ENCODE data around the gene PTPRN2. TPM values are rescaled to one million over a fixed set of nuclear protein-coding genes. Genes with fewer than 3 reads are reported as not detected.

The PTPRN2 gene
- total and polyA plus RNA-seq, 9 of the 15 experiments (the other 6 are each of a cell fraction or from before 2014, with no cell fraction given) = not detected

GRCh38 chr7:157517782-157518513, 1069.7 kb downstream of the PTPRN2 start (continued):
- TF ChIP-seq ZNF24 (IDR thresholded peaks at IDR 0.05) (no peak), ZNF589 (CRISPR knock-in tag; IDR thresholded peaks at IDR 0.05; ENCODE audit: low read depth) (no peak), MITF (IDR thresholded peaks at IDR 0.05) (no peak)

GRCh38 chr7:157516911-157517781, 1070.5 kb downstream of the PTPRN2 start:
- H3K9me1 ChIP-seq (ENCODE audit: control insufficient read depth, insufficient read depth, low read length) = no peaks in the 10 kb centered on the region
- H3K4me1 ChIP-seq (replicated peaks in 1 of 2; ENCODE audit: control insufficient read depth in 2 of 2, insufficient read depth in 2 of 2, low read length in 2 of 2) = peaks cover 5 to 30% of the 10 kb centered on the region in 2 experiments; a peak in 4 of 5 replicates
- no peak overlapping the region for H2AFZ ChIP-seq (ENCODE audit: low read depth, low read length)
- WGBS (ENCODE audit: insufficient coverage, low coverage, missing lambda C conversion rate) = 2% methylated on average over 25 of the region's 25 CpGs
- in situ Hi-C loops (cut with MboI) = no loop called here
- H3K4me2 ChIP-seq (ENCODE audit: insufficient read depth, low read length) = no peak overlapping the region
- H3K9me3 ChIP-seq (replicated peaks; ENCODE audit: control insufficient read depth, insufficient read depth, low read depth, low read length) = no peaks in the 10 kb centered on the region
- no TSS peak for BruUV-seq (replicated peaks)
- no peak overlapping the region for H3K4me3 ChIP-seq
- FAIRE-seq (no peak), DNase-seq (ENCODE audit: extremely low read depth in 1 of 4, low spot score in 3 of 4) (no peak), ATAC-seq (no peak)
- H4K20me1 ChIP-seq (replicated peaks; ENCODE audit: control insufficient read depth, insufficient read depth, low read length) = peaks cover 10% of the 10 kb centered on the region
- no peak for TF ChIP-seq ZNF589 (CRISPR knock-in tag; IDR thresholded peaks at IDR 0.05; ENCODE audit: low read depth)
- no peak for TF ChIP-seq RFX7 (CRISPR knock-in tag; IDR thresholded peaks at IDR 0.05)
- TF ChIP-seq, protein P1, sequence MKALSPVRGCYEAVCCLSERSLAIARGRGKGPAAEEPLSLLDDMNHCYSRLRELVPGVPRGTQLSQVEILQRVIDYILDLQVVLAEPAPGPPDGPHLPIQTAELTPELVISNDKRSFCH (CRISPR knock-in tag; IDR thresholded peaks at IDR 0.05) = no peak
- TF ChIP-seq, protein P1 (tag; IDR thresholded peaks at IDR 0.05) = no peak
- ChIA-PET POLR2A (no interaction called here), CTCF (ENCODE audit: low intra/inter-chr PET ratio) (no interaction called here)
- no peaks in the 10 kb centered on the region for H3K36me3 ChIP-seq (ENCODE audit: control insufficient read depth, insufficient read depth, low read length)
- no peak overlapping the region for H3K9ac ChIP-seq (ENCODE audit: insufficient read depth in 1 of 2, low read depth in 2 of 2, low read length in 2 of 2)
- no peaks in the 10 kb centered on the region for H3K79me2 ChIP-seq (ENCODE audit: control insufficient read depth, insufficient read depth, low read length)
- H3K27me3 ChIP-seq (ENCODE audit: control insufficient read depth in 2 of 2, insufficient read depth in 2 of 2, low read length in 2 of 2) = peaks cover 63 to 89% of the 10 kb centered on the region in 2 experiments
- H3K27ac ChIP-seq (ENCODE audit: extremely low read depth, low read depth, low read length) = no peak overlapping the region
- intact Hi-C loops (cut with micrococcal nuclease) = no loop called here
